Transverse colon (tissue), 1 donor: ENCODE measurements around the gene MYH11.

ENCODE experiments used
- EP300 ChIP-seq: sonication (generic); formaldehyde crosslinking; IDR thresholded peaks from one replicate; pipeline ENCODE4 v1.6.1; 2017; ENCODE audit warnings: antibody characterized with exemption, low read depth
- POLR2A ChIP-seq: fragments of 450-650 bp; IDR thresholded peaks from one replicate; pipeline ENCODE4 v1.6.1; 2016; ENCODE audit warnings: antibody characterized with exemption, mild to moderate bottlenecking, moderate library complexity

- TF ChIP-seq POLR2A (no peak), EP300 (no peak)
These were observed 25.9 kb downstream of the MYH11 start for GRCh38 chr16:15830832-15831451.
